Hepatocyte (in vitro differentiated cells): ENCODE results near the gene ABCC11.

Source experiments
- EZH2 ChIP-seq: fragments of 200-600 bp; sonication (generic); IDR thresholded peaks from 2 replicates; pipeline ENCODE4 v1.6.1; 2016; ENCODE audit warnings: antibody characterized with exemption, mild to moderate bottlenecking, borderline replicate concordance
- EZH2phosphoT487 ChIP-seq: fragments of 200-600 bp; sonication (generic); IDR thresholded peaks from one replicate; pipeline ENCODE4 v1.6.1; 2018; ENCODE audit warnings: antibody characterized with exemption, mild to moderate bottlenecking, low read depth, moderate library complexity; ENCODE audit not compliant: unreplicated experiment, severe bottlenecking
- TF ChIP-seq, protein P1 (sequence below): fragments of 200-600 bp; sonication (generic); IDR thresholded peaks from 2 replicates; pipeline ENCODE4 v1.5.1; 2016; ENCODE audit warnings: antibody characterized with exemption, mild to moderate bottlenecking; ENCODE audit not compliant: poor library complexity

GRCh38 chr16:48136547-48137360 is 110.6 kb downstream of the ABCC11 start:
- TF ChIP-seq, protein P1, sequence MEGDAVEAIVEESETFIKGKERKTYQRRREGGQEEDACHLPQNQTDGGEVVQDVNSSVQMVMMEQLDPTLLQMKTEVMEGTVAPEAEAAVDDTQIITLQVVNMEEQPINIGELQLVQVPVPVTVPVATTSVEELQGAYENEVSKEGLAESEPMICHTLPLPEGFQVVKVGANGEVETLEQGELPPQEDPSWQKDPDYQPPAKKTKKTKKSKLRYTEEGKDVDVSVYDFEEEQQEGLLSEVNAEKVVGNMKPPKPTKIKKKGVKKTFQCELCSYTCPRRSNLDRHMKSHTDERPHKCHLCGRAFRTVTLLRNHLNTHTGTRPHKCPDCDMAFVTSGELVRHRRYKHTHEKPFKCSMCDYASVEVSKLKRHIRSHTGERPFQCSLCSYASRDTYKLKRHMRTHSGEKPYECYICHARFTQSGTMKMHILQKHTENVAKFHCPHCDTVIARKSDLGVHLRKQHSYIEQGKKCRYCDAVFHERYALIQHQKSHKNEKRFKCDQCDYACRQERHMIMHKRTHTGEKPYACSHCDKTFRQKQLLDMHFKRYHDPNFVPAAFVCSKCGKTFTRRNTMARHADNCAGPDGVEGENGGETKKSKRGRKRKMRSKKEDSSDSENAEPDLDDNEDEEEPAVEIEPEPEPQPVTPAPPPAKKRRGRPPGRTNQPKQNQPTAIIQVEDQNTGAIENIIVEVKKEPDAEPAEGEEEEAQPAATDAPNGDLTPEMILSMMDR, result no peak
- no peak for TF ChIP-seq EZH2
- no peak for TF ChIP-seq EZH2phosphoT487
